HepG2 (cell line): ENCODE measurements around the gene SLC38A3. TPM values are rescaled to one million over a fixed set of nuclear protein-coding genes. Genes with fewer than 3 reads are reported as not detected.

Experiments
- DNMT1 ChIP-seq: sonication (generic); formaldehyde crosslinking; IDR thresholded peaks from 2 replicates; pipeline ENCODE4 v1.5.1; 2020; ENCODE audit warnings: mild to moderate bottlenecking, missing genetic modification reagents
- GMEB2 ChIP-seq: IDR thresholded peaks from 2 replicates; pipeline ENCODE4 v1.6.1; 2016; ENCODE audit warnings: missing biosample characterization, missing genetic modification reagents, low read depth
- GPN1 ChIP-seq: sonication (generic); formaldehyde crosslinking; IDR thresholded peaks from 2 replicates; pipeline ENCODE4 v1.5.1; 2020; ENCODE audit warnings: missing genetic modification reagents, borderline replicate concordance
- MAFG ChIP-seq: sonication (generic); formaldehyde crosslinking; IDR thresholded peaks from 2 replicates; pipeline ENCODE4 v1.5.1; 2020; ENCODE audit warnings: mild to moderate bottlenecking, missing genetic modification reagents
- MEIS2 ChIP-seq: sonication (generic); formaldehyde crosslinking; IDR thresholded peaks from 2 replicates; pipeline ENCODE4 v1.9.0; 2021; ENCODE audit warnings: mild to moderate bottlenecking, missing genetic modification reagents
- MXI1 ChIP-seq: IDR thresholded peaks from 3 replicates; pipeline ENCODE4 v1.6.1; 2012; ENCODE audit warnings: low read depth, low read length, inconsistent platforms, borderline replicate concordance
- MYNN ChIP-seq: sonication (generic); formaldehyde crosslinking; IDR thresholded peaks from 2 replicates; pipeline ENCODE4 v1.4.0; 2020; ENCODE audit warnings: mild to moderate bottlenecking, low read depth, missing genetic modification reagents
- NFE2 ChIP-seq: sonication (generic); formaldehyde crosslinking; IDR thresholded peaks from 2 replicates; pipeline ENCODE4 v1.4.0; 2020; ENCODE audit warnings: missing genetic modification reagents
- NFKBIZ ChIP-seq: IDR thresholded peaks from 2 replicates; pipeline ENCODE4 v1.6.1; 2018; ENCODE audit warnings: missing genetic modification reagents, missing compliant biosample characterization
- NR3C1 ChIP-seq: sonication (generic); formaldehyde crosslinking; IDR thresholded peaks from 2 replicates; pipeline ENCODE4 v1.4.0; 2020; ENCODE audit warnings: missing genetic modification reagents
- PCBP2 ChIP-seq: fragments of 200-400 bp; formaldehyde crosslinking; optimal IDR thresholded peaks from 2 replicates; pipeline ENCODE3; 2018; ENCODE audit warnings: low read length, low read depth; ENCODE audit not compliant: poor library complexity, severe bottlenecking
- SMC3 ChIP-seq: IDR thresholded peaks from 2 replicates; pipeline ENCODE4 v1.6.1; 2011; ENCODE audit warnings: low read length, improper control_type of control experiment
- SP1 ChIP-seq, 2 experiments: fragments of 450-650 bp in 1 of 2; sonication (generic) in 1 of 2; formaldehyde crosslinking in 1 of 2; IDR thresholded peaks; 2 replicates each; pipeline versions ENCODE4 v1.4.0 to v1.6.1; 2016 to 2020; ENCODE audit warnings: missing genetic modification reagents in 1 of 2
- TCF12 ChIP-seq, 2 experiments: fragments of 450-650 bp in 1 of 2; sonication (generic) in 1 of 2; formaldehyde crosslinking in 1 of 2; IDR thresholded peaks; 2 replicates each; pipeline versions ENCODE4 v1.6.1 to v1.8.0; 2017 to 2022; ENCODE audit warnings: antibody characterized with exemption in 1 of 2, mild to moderate bottlenecking in 1 of 2, missing genetic modification reagents in 1 of 2, moderate library complexity in 1 of 2
- TCF7L2 ChIP-seq: IDR thresholded peaks from 2 replicates; pipeline ENCODE4 v1.6.1; 2011; ENCODE audit warnings: mild to moderate bottlenecking, low read depth, low read length, moderate library complexity
- TERF1 ChIP-seq: sonication (generic); formaldehyde crosslinking; IDR thresholded peaks from 2 replicates; pipeline ENCODE4 v1.8.0; 2022; ENCODE audit warnings: mild to moderate bottlenecking, missing genetic modification reagents, moderate library complexity
- THAP9 ChIP-seq: sonication (generic); formaldehyde crosslinking; IDR thresholded peaks from 2 replicates; pipeline ENCODE4; 2020; ENCODE audit warnings: missing genetic modification reagents, mild to moderate bottlenecking, borderline replicate concordance
- ZNF24 ChIP-seq: fragments of 450-650 bp; IDR thresholded peaks from 2 replicates; pipeline ENCODE4 v1.6.1; 2017; ENCODE audit warnings: antibody characterized with exemption, mild to moderate bottlenecking
- ZNF383 ChIP-seq: sonication (generic); formaldehyde crosslinking; IDR thresholded peaks from 2 replicates; pipeline ENCODE4 v1.4.0; 2020; ENCODE audit warnings: missing genetic modification reagents, mild to moderate bottlenecking, borderline replicate concordance
- ZNF432 ChIP-seq: sonication (generic); formaldehyde crosslinking; IDR thresholded peaks from 2 replicates; pipeline ENCODE4 v1.5.0; 2020; ENCODE audit warnings: missing genetic modification reagents, mild to moderate bottlenecking, borderline replicate concordance
- polyA plus RNA-seq, 8 experiments: library from polyadenylated mRNA; depleted of rRNA in 3 of 8; stranded (reverse) in 7 of 8; unstranded in 1 of 8; fragments of >200 nt; fragmentation: Illumina TruSeq in 4 of 8; extraction: Trizol in 4 of 8; gene quantifications; 2 replicates each; pipeline versions ENCODE4 v1.2.1 to v1.2.3, GENCODE V29; 2011 to 2016; ENCODE audit warnings: low read depth in 4 of 8, missing spikeins in 1 of 8, mixed read lengths in 1 of 8; ENCODE audit not compliant: insufficient read depth in 1 of 8
- total RNA-seq, 5 experiments: library from RNA; depleted of rRNA; stranded (reverse); fragments of >200 nt; fragmentation: Illumina TruSeq; extraction: Trizol; gene quantifications; 2 replicates each; pipeline ENCODE4 v1.2.3, GENCODE V29; 2016; ENCODE audit warnings: low read depth in 1 of 5
- TF ChIP-seq, protein P1 (sequence below): sonication (generic); formaldehyde crosslinking; IDR thresholded peaks from 2 replicates; pipeline ENCODE4 v1.5.1; 2020; ENCODE audit warnings: missing genetic modification reagents, mild to moderate bottlenecking, borderline replicate concordance
- TF ChIP-seq, protein P2 (sequence below): sonication (generic); formaldehyde crosslinking; IDR thresholded peaks from 2 replicates; pipeline ENCODE4 v1.8.0; 2022; ENCODE audit warnings: missing genetic modification reagents, mild to moderate bottlenecking, inconsistent platforms, borderline replicate concordance

Gene SLC38A3
- total and polyA plus RNA-seq, 2 of the 13 experiments (the other 11 are each of a cell fraction or from before 2014, with no cell fraction given), result 29.8 to 164 TPM

GRCh38 chr3:50268703-50269451 lies 63.8 kb downstream of the SLC38A3 start, which contains the start of gene SEMA3B (continued):
- TF ChIP-seq SP1 (IDR thresholded peaks at IDR 0.05), result no peak
- no peak for TF ChIP-seq SP1 (CRISPR knock-in tag; IDR thresholded peaks at IDR 0.05)
- no peak for TF ChIP-seq GPN1 (CRISPR knock-in tag)
- TF ChIP-seq TCF7L2, result no peak
- no peak for TF ChIP-seq MYNN
- TF ChIP-seq ZNF24, result no peak
- TF ChIP-seq, protein P1, sequence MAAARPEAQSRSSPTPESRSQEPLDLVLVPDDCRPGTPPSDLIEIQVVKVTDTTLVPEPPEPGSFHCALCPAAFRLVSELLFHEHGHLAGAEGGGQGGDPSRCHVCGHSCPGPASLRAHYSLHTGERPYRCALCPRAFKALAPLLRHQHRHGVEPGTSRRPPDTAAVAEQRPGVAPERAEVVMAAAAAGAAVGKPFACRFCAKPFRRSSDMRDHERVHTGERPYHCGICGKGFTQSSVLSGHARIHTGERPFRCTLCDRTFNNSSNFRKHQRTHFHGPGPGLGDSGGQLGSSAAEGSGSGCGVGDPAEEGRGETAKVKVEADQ, result no peak
- no peak for TF ChIP-seq TERF1 (CRISPR knock-in tag)
- no peak for TF ChIP-seq GMEB2 (CRISPR knock-in tag)
- TF ChIP-seq, protein P2, sequence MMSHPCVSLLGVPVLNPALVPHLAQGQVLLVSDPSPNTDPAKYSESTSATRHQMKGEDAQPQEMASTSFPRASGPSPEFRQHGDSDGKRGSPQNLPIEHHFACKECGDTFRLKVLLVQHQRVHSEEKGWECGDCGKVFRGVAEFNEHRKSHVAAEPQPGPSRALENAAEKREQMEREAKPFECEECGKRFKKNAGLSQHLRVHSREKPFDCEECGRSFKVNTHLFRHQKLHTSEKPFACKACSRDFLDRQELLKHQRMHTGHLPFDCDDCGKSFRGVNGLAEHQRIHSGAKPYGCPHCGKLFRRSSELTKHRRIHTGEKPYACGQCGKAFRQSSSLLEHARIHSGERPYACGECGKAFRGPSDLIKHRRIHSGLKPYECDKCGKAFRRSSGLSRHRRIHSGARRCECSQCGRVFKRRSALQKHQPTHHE (CRISPR knock-in tag), result no peak
- no peak for TF ChIP-seq ZNF383 (CRISPR knock-in tag)
- TF ChIP-seq MAFG (CRISPR knock-in tag), result no peak
- no peak for TF ChIP-seq ZNF432 (CRISPR knock-in tag)
- TF ChIP-seq MXI1, result no peak; the same call in 2 of the 3 replicates
- no peak for TF ChIP-seq NR3C1 (CRISPR knock-in tag)
- no peak for TF ChIP-seq TCF12 (IDR thresholded peaks at IDR 0.05)
- peak; percentile 86; the same call in 1 of the 2 replicates for TF ChIP-seq TCF12 (CRISPR knock-in tag; IDR thresholded peaks at IDR 0.05)
- TF ChIP-seq NFKBIZ, result no peak
- no peak for TF ChIP-seq SMC3
- no peak for TF ChIP-seq DNMT1 (CRISPR knock-in tag)
- TF ChIP-seq PCBP2, result no peak
- TF ChIP-seq MEIS2 (CRISPR knock-in tag), result no peak; the same call in 1 of the 2 replicates
- no peak for TF ChIP-seq NFE2 (CRISPR knock-in tag)
- no peak for TF ChIP-seq THAP9 (CRISPR knock-in tag)
